Activated CD4-positive, alpha-beta T cell treated with anti-CD3 and anti-CD28 coated beads, Interleukin-2, amount 50 U/mL, for 48 hours (primary cell): ENCODE measurements around the gene NUP50.

Experiments
- DNase-seq, 2 experiments: peaks; one replicate each; pipeline ENCODE4 v3.0.0-alpha.2; 2020

Gene NUP50, protein sequence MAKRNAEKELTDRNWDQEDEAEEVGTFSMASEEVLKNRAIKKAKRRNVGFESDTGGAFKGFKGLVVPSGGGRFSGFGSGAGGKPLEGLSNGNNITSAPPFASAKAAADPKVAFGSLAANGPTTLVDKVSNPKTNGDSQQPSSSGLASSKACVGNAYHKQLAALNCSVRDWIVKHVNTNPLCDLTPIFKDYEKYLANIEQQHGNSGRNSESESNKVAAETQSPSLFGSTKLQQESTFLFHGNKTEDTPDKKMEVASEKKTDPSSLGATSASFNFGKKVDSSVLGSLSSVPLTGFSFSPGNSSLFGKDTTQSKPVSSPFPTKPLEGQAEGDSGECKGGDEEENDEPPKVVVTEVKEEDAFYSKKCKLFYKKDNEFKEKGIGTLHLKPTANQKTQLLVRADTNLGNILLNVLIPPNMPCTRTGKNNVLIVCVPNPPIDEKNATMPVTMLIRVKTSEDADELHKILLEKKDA

DNA sequence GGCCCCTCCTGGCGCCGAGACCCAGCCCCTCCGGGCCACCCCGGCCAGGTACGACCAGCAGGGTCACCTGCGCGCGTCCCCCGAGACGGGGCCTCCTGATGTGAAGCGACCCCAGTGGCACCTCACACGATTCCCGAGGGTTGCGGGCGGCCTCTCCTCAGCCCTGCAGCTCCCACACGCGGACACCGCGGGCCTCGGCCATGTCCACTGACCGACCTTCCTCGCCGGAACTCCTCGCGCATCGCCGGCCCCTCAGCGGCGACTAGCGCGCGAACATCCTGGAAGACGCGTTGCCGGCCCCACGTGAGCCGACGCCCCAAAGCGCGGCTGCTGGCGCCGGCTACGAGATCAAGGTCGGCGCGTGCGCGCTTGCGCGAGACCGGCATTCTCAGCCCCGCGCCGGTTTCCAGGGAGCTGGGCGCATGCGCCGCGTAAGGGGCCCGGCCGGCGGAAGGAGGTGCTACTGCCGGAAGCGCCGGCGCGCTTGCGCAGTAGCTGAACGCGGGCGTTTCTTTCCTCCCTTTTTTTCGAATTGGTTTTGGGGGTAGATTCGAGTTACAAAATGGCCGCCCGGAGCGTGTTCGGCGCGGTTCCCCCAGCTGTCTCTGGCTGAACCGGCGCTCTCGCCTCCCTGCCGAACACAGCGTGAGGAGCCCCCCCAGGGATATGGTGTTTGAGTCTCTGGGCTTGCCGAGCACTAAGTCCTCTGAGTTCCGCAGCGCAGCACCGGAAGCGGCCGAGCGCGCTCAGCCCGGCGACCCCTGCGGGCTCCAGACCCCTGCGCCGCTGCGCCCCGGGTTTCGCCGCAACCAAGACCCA lies at the start of gene NUP50:
NUP50 (plus strand) TSS at position 475 of the 819 bp plus-strand sequence. CDS start 4,253 bp downstream, outside the sequence.
- DNase-seq, result peak; percentile 93 to 94

DNA sequence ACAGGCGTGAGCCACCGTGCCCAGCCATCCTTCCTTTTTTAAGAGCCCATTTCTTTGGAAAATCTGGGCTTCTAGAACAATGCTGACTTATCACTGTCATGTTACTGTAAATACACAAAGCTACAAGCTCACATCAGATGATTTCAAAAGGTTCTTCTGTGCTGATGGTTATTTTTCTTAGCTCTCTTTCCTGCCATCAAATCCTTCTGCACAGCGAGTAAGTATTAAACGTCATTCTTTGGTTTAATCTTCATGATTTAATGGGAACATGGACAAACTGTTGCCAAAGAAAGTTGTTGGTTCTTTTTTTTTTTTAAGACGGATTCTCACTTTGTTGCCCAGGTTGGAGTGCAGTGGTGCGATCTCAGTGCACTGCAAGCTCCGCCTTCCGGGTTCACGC lies 43.3 kb upstream of the NUP50 start:
- DNase-seq, result no peak

DNA sequence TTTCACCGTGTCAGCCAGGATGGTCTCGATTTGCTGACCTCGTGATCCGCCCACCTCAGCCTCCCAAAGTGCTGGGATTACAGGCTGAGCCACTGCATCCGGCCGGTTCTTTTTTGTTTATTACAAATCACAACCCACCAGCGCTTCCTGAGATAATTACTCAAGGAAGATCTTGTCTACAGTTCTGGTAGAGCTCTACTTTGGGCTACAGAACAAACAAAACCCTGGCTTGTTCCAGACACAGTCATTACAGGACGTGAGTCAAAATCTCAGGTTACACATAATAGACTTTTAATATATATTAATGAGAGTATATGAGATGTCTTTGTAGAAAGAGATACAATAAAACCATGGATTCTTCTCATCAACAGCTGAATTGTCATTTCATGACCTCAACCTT lies 42.8 kb upstream of the NUP50 start:
- DNase-seq, result no peak

DNA sequence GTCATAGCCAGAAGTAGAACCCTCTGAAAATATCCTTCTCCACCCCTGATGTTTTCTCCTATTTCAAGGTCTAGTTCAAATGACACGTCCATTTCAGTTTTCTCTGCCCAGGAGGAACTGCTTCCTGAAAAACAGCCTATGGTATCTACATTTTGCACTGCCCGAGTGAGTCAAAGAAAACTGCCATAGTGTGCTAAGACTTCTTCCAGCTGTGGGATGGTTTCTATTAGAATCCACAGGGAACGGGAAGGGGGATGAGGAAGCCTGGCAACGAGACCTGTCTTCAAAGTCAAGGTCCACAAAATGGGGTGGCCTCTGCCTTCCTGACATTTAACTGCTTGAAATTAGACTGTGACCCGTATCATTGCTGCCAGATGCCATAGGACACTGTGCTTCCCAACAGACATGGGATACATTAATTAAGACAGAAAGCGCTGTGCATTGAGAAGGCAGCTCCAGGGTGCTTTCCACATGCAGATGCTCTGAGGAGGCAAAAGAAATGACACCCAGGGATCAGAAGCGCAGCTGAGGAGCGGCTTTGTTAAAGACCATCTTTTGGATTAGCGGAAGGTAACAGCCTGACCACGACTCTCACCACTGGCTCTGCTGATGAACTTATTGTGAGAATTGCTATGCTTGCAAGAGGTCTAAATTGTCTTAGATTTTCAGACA lies 39.4 kb upstream of the NUP50 start:
- DNase-seq, result no peak

DNA sequence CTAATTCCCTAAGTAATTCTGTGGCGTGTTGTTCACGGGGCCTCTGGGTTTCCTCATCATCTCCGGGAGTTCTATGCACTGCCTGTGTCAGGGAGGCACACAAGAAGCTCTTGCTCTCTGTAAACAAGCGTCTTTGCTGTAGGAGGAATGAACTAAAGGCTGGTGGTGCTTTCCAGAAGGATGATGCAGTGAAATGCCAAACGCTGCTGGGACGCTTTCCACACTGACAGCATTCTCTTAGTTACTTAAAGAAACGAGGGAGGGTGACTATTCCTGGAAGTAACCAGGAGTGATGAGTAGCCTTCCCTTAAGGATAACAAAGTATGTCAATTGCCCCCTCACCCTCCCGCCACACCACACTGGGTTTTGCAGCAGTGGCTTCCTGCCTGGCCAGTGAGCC lies 38.5 kb upstream of the NUP50 start:
- no peak for DNase-seq

DNA sequence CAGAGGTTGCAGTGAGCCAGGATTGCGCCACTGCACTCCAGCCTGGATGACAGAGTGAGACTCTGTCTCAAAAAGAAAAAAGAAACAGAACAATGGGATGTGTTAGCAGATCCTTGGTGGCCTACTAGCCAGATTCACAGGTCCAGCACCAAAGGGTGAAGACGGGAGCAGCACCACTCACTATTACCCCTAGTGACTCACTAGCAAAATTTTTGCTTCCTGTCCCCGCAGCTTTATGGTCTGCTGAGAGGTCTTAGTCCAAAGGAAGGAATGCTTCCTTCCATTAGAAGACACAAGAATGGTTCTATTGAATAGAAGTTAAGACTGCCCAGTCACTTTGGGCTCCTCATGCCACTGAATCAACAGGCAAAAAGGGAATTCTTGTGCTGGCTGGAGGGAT lies 35.9 kb upstream of the NUP50 start:
- no peak for DNase-seq

DNA sequence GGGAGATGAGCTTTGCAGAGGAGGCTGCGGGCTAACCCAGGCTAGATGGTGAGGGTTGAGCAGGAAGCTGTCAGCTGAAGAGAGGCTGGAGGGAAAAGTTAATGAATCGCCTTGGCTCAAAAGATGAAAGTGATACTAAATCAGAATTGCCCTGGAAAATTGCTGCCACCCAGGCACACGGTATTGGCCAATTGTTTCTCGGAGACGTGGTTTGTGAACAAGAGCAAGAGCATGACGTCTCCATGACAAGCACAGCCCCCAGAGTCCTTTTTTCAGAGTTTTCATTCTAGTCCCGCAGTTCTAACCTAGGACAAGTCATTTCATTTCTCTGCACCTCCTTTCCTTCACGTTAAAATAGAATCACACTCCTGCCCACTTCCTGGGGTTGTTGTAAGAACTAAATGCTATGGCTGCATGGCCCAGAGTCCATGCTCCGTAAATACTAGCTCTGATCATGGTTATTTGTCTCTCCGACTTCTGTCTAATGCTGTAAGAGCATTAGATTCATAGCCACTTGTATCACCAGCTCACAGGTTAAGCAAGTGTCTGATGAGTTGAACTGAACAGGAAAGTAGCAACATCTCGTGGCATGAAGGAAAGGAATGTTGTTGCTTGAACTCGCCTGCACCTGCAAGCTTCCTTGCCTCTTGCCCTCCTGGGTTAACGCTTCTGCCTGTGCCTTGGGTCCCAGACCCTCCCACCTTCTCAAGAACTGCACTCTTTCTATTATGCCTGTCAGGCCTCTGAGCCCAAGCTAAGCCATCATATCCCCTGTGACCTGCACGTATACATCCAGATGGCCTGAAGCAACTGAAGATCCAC lies 33.8 kb upstream of the NUP50 start:
- DNase-seq, result peak; percentile 25 to 54

DNA sequence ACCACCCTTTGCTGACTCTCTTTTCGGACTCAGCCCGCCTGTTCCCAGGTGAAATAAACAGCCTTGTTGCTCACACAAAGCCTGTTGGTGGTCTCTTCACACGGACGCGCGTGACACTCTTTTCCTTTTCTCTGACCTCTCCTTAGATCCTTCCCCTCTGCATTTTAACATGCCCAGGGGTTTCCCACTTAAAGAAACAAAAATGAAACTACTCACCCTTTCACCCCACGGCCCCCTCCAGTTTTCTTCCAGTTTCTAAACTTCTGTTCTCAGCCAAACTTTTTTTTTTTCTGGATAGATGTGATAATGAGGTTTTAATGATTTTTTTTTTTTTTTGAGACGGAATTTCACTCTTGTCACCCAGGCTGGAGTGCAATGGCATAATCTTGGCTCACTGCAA lies 32.8 kb upstream of the NUP50 start:
- DNase-seq, result no peak

DNA sequence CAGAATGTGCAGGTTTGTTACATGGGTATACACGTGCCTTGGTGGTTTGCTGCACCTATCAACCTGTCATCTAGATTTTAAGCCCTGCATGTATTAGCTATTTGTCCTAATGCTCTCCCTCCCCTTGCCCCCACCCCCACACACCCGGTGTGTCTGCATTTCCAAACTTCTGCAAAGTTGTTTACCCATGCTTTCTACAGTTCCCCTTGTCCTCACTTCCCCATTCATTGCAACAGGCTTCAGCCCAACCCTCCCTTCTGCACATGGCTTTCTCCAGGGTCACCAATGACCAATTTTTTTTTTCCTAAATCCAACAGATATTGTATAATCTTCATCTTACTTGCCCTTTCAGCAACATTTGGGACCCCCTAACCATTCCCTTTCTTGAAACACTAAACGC lies 32.0 kb upstream of the NUP50 start:
- DNase-seq, result no peak

DNA sequence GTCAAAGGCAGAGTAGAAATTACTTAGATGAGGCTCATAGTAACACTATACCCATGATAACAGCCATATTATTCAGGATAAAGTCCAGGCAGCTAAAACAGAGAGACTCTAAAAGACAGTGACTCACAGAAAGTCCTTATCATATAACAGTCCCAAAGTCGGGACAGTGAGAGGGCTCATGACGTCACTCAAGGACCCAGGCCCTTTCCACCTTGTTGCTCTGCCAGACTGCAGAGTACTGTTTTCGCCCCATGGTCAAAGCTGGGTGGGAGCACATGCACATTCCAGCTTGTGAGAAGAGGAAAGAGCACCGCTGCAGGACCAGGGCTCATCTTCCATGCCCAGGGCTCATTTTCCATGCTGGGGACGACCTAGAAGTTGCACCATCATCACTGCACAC lies 29.4 kb upstream of the NUP50 start:
- DNase-seq, result no peak

DNA sequence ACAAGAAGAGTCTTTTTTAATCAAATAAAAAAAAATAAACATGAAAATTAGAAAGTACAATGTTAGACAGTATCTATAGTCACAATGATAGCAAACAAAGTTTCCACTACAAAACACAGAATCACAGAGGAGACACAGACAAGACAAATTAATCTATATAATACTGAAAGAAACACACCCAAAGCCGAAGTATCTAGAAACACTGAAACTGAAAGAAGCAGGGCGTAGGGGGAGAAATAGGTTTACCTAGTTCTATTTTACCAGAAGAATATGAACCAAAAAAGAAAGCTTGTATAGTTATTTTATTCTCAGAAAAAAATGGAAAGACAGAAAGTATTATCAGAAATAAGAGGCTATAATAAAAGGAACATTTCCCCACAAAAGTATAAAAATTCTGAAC lies 27.1 kb upstream of the NUP50 start:
- no peak for DNase-seq

DNA sequence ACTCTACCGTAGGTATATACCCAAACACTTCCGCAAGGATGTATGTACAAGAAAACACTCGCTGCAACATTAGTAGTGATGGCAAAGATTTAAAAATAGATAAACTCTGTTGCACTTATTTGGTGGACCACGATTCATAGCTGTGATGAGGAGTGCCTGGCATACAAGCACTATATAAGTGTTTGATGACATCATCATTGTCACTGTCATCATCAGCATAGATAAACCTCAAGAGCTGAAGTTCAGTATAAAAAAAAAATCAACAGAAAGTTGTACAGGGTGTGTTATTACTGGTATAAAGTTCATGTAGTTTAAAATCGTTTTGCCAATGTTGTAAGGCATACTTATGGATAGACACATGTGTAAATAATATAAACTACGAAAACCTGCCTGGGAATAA lies 24.0 kb upstream of the NUP50 start:
- no peak for DNase-seq

DNA sequence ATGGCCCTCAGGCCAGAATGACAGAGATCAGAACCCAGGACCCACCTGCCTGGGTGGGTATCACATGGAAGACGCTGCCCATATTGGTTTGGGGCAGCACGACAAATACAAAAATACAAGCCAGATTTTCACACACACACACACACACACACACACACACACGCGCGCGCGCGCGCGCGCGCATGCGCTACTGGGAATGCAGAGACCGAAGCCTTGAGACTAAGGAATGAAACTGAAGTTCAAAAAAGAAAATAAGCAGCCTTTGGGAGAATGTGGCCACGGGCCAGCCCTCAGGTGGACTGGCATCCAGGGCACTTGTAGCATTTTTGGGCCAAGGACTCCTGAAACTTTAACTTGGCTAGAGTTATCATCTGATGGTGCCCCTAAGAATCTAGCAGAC lies 21.3 kb upstream of the NUP50 start:
- DNase-seq, result no peak

DNA sequence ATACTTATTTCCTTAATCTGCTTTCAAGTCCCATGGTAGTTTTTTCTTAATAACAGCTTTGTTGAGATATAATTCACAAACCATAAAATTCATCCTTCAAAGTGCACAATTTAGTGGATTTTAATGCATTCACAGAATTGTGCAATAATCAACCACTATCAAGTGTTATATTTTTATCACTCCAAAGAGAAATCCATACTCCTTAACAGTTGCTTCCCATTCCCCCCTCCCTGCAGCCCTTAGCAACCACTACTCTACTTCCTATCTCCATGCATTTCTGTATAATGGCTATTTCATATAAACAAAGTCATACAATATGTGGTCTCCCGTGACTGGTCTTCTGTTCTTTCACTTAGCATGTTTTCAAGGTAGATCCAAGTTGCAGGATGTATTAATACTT lies 18.8 kb upstream of the NUP50 start:
- DNase-seq, result no peak

DNA sequence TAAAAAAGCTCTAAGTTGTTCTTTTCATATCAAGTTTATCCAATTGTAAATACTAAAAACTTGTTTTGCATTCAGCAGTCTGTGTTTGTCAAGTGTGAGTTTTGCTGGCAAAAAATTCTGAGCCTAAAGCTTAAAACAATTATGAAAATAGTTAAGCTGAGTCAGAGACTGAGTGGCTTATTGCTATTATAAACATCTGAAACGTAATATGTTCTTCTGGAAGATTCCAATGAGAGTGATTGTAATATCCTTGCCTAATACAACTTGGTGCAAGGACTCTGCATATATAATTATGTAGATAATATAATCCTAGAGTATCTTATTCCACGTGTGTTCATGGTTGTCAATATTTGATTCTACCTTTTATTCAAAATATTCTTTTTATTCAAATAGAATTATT lies 14.1 kb upstream of the NUP50 start:
- DNase-seq, result no peak

DNA sequence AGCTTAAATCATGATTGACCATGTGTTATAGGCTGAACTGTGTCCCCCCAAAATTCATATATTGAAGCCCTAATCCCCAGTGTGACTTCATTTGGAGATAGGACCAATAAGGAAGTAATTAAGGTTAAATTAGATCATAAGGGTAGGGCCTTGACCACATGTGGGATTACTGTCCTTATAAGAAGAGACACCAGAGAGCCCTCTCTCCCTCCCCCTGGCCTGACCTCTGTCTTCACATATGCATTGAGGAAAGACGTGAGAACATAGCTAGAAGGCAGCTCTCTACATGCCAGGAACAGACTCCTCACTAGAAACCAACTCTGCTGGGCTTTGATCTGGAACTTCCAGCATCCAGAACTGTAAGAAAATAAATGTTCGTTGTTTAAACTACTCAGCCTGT lies 13.6 kb upstream of the NUP50 start:
- DNase-seq, result no peak

DNA sequence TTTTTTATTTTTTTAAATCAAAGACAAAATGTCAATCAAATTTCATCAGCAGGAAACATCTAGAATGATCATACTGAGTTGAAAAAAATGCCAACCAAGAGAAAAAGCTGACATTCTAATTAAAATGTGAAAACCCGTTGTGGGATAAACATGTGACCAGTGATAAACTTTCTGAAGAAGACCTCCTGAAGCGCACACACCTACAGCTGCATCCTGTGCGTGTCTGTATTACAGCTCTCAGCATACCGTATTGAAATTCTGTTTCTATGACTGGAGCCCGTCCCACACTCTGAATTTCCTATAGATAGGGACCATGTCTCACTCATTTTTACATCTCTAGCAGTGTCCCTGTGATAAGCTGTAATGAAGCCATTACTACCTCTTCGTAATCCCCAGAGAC lies 12.2 kb upstream of the NUP50 start:
- DNase-seq, result no peak

DNA sequence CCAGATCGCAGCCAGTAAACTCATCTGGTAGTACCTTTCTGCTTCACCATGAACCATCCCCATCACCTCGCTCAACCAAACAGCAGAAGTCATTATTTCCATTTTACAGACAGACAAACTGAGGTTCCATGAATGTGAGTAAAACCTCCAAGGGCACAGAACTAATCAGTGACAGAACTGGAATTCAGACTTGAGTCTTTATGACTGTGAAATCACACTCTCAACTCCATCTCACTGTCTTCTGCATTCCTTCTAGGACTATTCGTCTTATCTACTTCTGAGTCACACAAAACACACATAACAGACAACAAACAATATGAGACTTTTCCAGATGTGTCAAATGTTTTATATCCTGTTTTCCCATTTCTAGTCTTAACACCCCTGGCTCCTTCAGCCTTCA lies 9.3 kb upstream of the NUP50 start:
- no peak for DNase-seq

DNA sequence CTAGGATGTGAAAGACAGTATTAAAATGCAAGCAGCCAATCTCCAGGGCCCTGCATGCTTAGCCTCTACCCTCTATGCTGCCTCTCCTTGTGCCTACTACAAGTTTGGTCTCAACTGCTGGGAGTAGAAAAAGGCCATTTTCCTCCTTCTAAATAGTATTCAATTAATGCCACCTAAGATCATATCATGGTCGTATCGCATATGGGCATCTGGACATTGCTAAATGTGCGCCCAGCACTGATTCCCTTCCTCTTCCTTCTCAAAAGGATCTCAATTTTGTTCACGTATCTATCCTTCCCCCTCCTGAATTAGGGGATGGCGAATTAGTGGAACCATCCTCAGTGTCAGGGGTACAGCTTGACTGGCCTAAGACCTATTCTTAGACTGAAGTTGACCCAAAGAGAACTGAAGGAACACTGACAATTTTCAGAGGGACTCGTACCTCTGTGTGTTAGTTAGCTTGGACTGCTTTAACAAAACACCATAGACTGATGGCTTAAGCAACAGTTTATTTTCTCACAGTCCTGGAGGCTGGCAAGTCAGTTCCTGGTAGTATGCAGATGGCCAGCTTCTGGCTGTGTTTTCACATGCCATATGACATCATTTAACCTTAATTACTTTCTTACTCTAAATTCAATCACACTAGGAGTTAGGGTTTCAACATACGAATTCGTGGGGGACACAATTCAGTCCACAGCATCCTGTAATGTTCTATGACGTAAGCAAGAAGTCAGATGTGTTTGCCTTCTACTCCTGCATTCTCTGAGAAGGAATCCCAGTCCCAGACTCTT lies 8.5 kb upstream of the NUP50 start:
- no peak for DNase-seq

DNA sequence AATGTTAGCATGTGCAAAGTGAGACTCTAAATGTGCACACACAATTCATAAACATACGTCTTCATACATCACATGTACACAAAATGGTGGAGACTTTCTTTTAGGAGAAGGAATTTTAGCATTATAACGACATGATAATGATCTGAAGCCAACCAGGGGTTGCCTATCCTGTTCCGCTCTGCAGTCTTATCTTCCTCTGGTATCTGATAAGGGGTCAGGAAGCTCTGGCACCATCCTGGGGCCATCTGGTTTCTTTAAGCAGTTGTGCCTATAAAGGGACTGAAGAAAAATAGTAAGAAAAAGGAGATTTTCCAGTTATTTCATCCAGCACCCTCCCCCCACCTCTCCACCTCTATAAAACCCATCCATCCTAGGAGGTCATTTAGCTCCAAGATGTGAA lies 5.8 kb upstream of the NUP50 start:
- no peak for DNase-seq

DNA sequence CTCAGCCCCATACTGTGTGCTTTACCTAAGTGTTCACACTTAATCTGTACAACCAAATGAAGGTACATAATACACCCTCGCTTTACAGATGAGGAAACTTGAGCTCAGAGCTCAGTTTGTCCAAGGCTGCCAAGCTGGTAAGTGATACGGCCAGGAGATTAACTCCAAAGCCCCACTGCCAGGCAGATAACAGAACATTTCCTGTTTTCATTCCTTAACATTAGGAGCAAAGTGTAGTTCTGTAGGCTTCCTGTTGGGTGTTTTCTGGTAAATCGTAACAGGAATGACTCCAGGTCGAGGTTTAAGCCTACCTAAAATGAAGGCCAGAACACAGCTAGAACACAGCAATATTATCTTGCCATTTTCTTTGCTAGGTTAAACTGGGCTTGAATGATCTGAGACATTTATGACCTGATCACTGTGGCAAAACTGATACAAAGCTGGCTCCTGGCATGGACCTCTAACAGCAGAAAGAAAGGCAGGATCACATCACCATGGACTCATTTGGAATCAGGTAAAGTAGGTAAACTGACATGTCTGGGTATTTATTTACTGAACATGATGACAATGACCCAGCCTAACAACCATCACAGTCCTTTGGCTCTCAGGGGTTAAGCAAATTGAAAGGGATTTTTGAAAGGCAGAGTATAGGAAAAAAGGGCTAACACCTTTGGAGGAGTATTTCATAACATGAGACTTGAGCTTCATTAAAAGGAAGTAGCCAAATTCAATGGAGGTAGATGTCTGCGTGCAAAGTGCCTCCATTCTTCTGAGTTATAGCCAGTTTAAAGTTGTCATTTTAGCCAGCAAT lies 3.9 kb upstream of the NUP50 start:
- DNase-seq, result no peak
